Rectal smooth muscle tissue (tissue), 1 donor: Measurements from ENCODE around the gene FOXD1.
"Not testable (repeated sequence)": the region's sequence is repeated elsewhere in the genome, so short reads cannot be mapped to it uniquely, and the experiment has no call there.

Source experiments
- H3K27ac ChIP-seq: one replicate; pipeline ENCODE4 v1.7.0; 2013; ENCODE audit warnings: low read depth, low read length, inconsistent platforms
- H3K27me3 ChIP-seq: one replicate; pipeline ENCODE4 v1.7.0; 2013; ENCODE audit warnings: low read length; ENCODE audit not compliant: control insufficient read depth, insufficient read depth
- H3K36me3 ChIP-seq: one replicate; pipeline ENCODE4 v1.7.0; 2013; ENCODE audit warnings: low read length; ENCODE audit not compliant: control insufficient read depth, insufficient read depth
- H3K4me1 ChIP-seq: one replicate; pipeline ENCODE4 v1.7.0; 2013; ENCODE audit warnings: low read length; ENCODE audit not compliant: control insufficient read depth, insufficient read depth
- H3K4me3 ChIP-seq: one replicate; pipeline ENCODE4 v1.7.0; 2013; ENCODE audit warnings: low read length
- H3K9ac ChIP-seq: one replicate; pipeline ENCODE4 v1.7.0; 2013; ENCODE audit warnings: low read length

FOXD1 gene

GRCh38 chr5:73415617-73416016, 33.0 kb downstream of the FOXD1 start:
- Histone ChIP-seq H3K27ac (no peak overlapping the region), H3K36me3 (no peaks in the 10 kb centered on the region), H3K9ac (no peak overlapping the region), H3K4me3 (no peak overlapping the region), H3K27me3 (peaks cover 21% of the 10 kb centered on the region), H3K4me1 (no peaks in the 10 kb centered on the region)

GRCh38 chr5:73415171-73415570, 33.4 kb downstream of the FOXD1 start:
- H3K27ac ChIP-seq: no peak overlapping the region
- peaks cover 17% of the 10 kb centered on the region for H3K27me3 ChIP-seq
- H3K36me3 ChIP-seq: no peaks in the 10 kb centered on the region
- no peaks in the 10 kb centered on the region for H3K4me1 ChIP-seq
- no peak overlapping the region for H3K4me3 ChIP-seq
- H3K9ac ChIP-seq: no peak overlapping the region

GRCh38 chr5:73412597-73412988, 36.0 kb downstream of the FOXD1 start:
- H3K27me3 ChIP-seq: no peaks in the 10 kb centered on the region

GRCh38 chr5:73411936-73412596, 36.5 kb downstream of the FOXD1 start:
- Histone ChIP-seq H3K9ac (no peak overlapping the region), H3K27ac (no peak overlapping the region), H3K27me3 (no peaks in the 10 kb centered on the region), H3K4me3 (no peak overlapping the region), H3K36me3 (no peaks in the 10 kb centered on the region), H3K4me1 (no peaks in the 10 kb centered on the region)

More at GRCh38 chr5:73412597-73412988, 36.0 kb downstream of the FOXD1 start:
- no peak overlapping the region for H3K9ac ChIP-seq
- no peak overlapping the region for H3K27ac ChIP-seq
- no peaks in the 10 kb centered on the region for H3K36me3 ChIP-seq
- no peak overlapping the region for H3K4me3 ChIP-seq
- no peaks in the 10 kb centered on the region for H3K4me1 ChIP-seq

- H3K27me3 ChIP-seq, H3K27ac ChIP-seq, H3K9ac ChIP-seq, H3K4me3 ChIP-seq, H3K36me3 ChIP-seq, H3K4me1 ChIP-seq: not testable (repeated sequence)
These were observed 38.6 kb downstream of the FOXD1 start for GRCh38 chr5:73409927-73410326.

GRCh38 chr5:73405691-73406090, 42.9 kb downstream of the FOXD1 start:
- Histone ChIP-seq H3K27me3 (no peaks in the 10 kb centered on the region), H3K4me3 (no peak overlapping the region), H3K4me1 (no peaks in the 10 kb centered on the region), H3K36me3 (no peaks in the 10 kb centered on the region), H3K9ac (no peak overlapping the region), H3K27ac (no peak overlapping the region)

GRCh38 chr5:73399775-73400174, 48.8 kb downstream of the FOXD1 start:
- H3K27ac ChIP-seq: no peak overlapping the region
- H3K4me3 ChIP-seq: no peak overlapping the region
- no peaks in the 10 kb centered on the region for H3K27me3 ChIP-seq
- H3K9ac ChIP-seq: no peak overlapping the region
- no peaks in the 10 kb centered on the region for H3K4me1 ChIP-seq
- no peaks in the 10 kb centered on the region for H3K36me3 ChIP-seq
